K562 (cell line): Measurements from ENCODE around the gene C4A. TPM values are rescaled to one million over a fixed set of nuclear protein-coding genes. Genes with fewer than 3 reads are reported as not detected.

ENCODE experiments used
- CUX1 ChIP-seq: fragments of 200-800 bp; sonication (Bioruptor generic); IDR thresholded peaks from 2 replicates; pipeline ENCODE4 v1.6.1; 2016; ENCODE audit warnings: missing genetic modification characterization, missing compliant biosample characterization
- ETV6 ChIP-seq, 3 experiments: fragments of 150-350 bp in 1 of 3; sonication (generic) in 1 of 3; formaldehyde crosslinking in 1 of 3; IDR thresholded peaks; 2 replicates each; pipeline versions ENCODE4 v1.6.1 to v1.8.0; 2014 to 2022; ENCODE audit warnings: borderline replicate concordance in 2 of 3, low read depth in 2 of 3, antibody characterized with exemption in 1 of 3, low read length in 1 of 3, mild to moderate bottlenecking in 1 of 3, missing genetic modification reagents in 1 of 3
- GMEB1 ChIP-seq: fragments of 250-450 bp; sonication (Bioruptor Pico); IDR thresholded peaks from 2 replicates; pipeline ENCODE4 v1.4.0; 2020; ENCODE audit warnings: mild to moderate bottlenecking
- HES1 ChIP-seq: fragments of 450-650 bp; IDR thresholded peaks from 2 replicates; pipeline ENCODE4 v1.6.1; 2016; ENCODE audit warnings: low read depth, mild to moderate bottlenecking, moderate library complexity
- ILK ChIP-seq: fragments of 450-650 bp; IDR thresholded peaks from 2 replicates; pipeline ENCODE4 v1.6.1; 2016; ENCODE audit warnings: missing genetic modification characterization, low read depth, mild to moderate bottlenecking, missing compliant biosample characterization, moderate library complexity, borderline replicate concordance
- PKNOX1 ChIP-seq: fragments of 450-650 bp; IDR thresholded peaks from 2 replicates; pipeline ENCODE4 v1.6.1; 2016
- POLR2A ChIP-seq: fragments of 450-650 bp; conservative IDR thresholded peaks from 2 replicates; pipeline ENCODE4 v1.6.1; 2016
- ZBTB12 ChIP-seq: fragments of 250-450 bp; sonication (Bioruptor Pico); IDR thresholded peaks from 2 replicates; pipeline ENCODE4 v1.4.0; 2020
- ZBTB9 ChIP-seq: fragments of 450-650 bp; formaldehyde crosslinking; IDR thresholded peaks from 2 replicates; pipeline ENCODE4 v1.4.0; 2020; ENCODE audit warnings: mild to moderate bottlenecking, moderate library complexity
- ZFP91 ChIP-seq: sonication (generic); formaldehyde crosslinking; IDR thresholded peaks from 2 replicates; pipeline ENCODE4 v1.8.0; 2022; ENCODE audit warnings: mild to moderate bottlenecking, missing genetic modification reagents
- ZNF253 ChIP-seq: fragments of 250-450 bp; sonication (Bioruptor Pico); conservative IDR thresholded peaks from 2 replicates; pipeline ENCODE4 v1.6.1; 2021; ENCODE audit warnings: mild to moderate bottlenecking
- polyA plus RNA-seq, 8 experiments: library from polyadenylated mRNA; depleted of rRNA in 4 of 8; stranded (reverse) in 5 of 8; unstranded in 3 of 8; fragments of >200 nt; fragmentation: Nextera tagmentation in 2 of 8; fragmentation: Illumina TruSeq in 1 of 8; extraction: Ambion mirVana in 2 of 8; extraction: Trizol in 1 of 8; gene quantifications; 2 replicates each; pipeline versions ENCODE4 v1.2.1 to v1.2.3, GENCODE V29; 2011 to 2014; ENCODE audit warnings: inconsistent platforms in 1 of 8, missing spikeins in 1 of 8
- total RNA-seq, 7 experiments: library from RNA; depleted of rRNA in 6 of 7; stranded (reverse); fragments of >200 nt in 6 of 7; fragmentation: Illumina TruSeq in 2 of 7; extraction: Trizol in 2 of 7; gene quantifications; 2 replicates each; pipeline versions ENCODE4 v1.2.1 to v1.2.3, GENCODE V29; 2011 to 2021; ENCODE audit warnings: low replicate concordance in 1 of 7

C4A gene
- total and polyA plus RNA-seq, 9 of the 15 experiments (the other 6 are each of a cell fraction or from before 2014, with no cell fraction given): 0.27 to 7.6 (median 5.0) TPM

- TF ChIP-seq ZFP91 (CRISPR knock-in tag): peak; percentile 80
- peak; percentile 50 for TF ChIP-seq ZNF253
- 0 out of 4 replicates have a peak, but pooled peaks of 1 of the 2 experiments have one; percentile 14 for TF ChIP-seq ETV6 (IDR thresholded peaks at IDR 0.05; ENCODE audit: borderline replicate concordance in 1 of 2, low read depth in 2 of 2, low read length in 1 of 2)
- no peak for TF ChIP-seq ETV6 (CRISPR knock-in tag; IDR thresholded peaks at IDR 0.05; ENCODE audit: borderline replicate concordance)
- TF ChIP-seq POLR2A: peak; percentile 82
- no peak for TF ChIP-seq ILK (tag)
- peak; percentile 83; the same call in 1 of the 2 replicates for TF ChIP-seq PKNOX1
- peak; percentile 98 for TF ChIP-seq ZBTB12 (CRISPR knock-in tag)
- peak; percentile 10; the same call in 1 of the 2 replicates for TF ChIP-seq HES1
- TF ChIP-seq ZBTB9 (CRISPR knock-in tag): peak; percentile 92
- TF ChIP-seq CUX1 (CRISPR knock-in tag): peak; percentile 68; the same call in 1 of the 2 replicates
- peak; percentile 90 for TF ChIP-seq GMEB1
These were observed 9.7 kb upstream of the C4A start, which contains the start of gene DXO (continued) for GRCh38 chr6:31971993-31972708.
